Activated CD4-positive, alpha-beta memory T cell treated with anti-CD3 and anti-CD28 coated beads, Interleukin-2, amount 10 ng/mL, durations not matched to agents 7 days and 5 days (primary cell): ENCODE data around the gene GM2A. TPM values are rescaled to one million over a fixed set of nuclear protein-coding genes. Genes with fewer than 3 reads are reported as not detected.
"Not testable (repeated sequence)": the region's sequence is repeated elsewhere in the genome, so short reads cannot be mapped to it uniquely, and the experiment has no call there.

ENCODE experiments used
- CTCF ChIA-PET: fragments of 350-600 bp; sonication (Branson Sonifier 250); formaldehyde crosslinking; loops from one replicate; lab custom pipeline; 2021; ENCODE audit warnings: antibody characterized with exemption, inconsistent platforms; lab: Charles Lee
- POLR2A ChIA-PET: fragments of 350-600 bp; sonication (Branson Sonifier 250); formaldehyde crosslinking; loops from one replicate; lab custom pipeline; 2021; ENCODE audit warnings: antibody characterized with exemption; lab: Charles Lee
- DNase-seq: peaks from one replicate; pipeline ENCODE4 v3.0.0-alpha.2; 2020
- H3K27ac Mint-ChIP-seq: one replicate; pipeline ENCODE4 v1.8.0; 2021; ENCODE audit warnings: mild to moderate bottlenecking, mixed read lengths
- H3K27me3 Mint-ChIP-seq: one replicate; pipeline ENCODE4 v1.8.0; 2021; ENCODE audit warnings: mixed read lengths
- H3K36me3 Mint-ChIP-seq: one replicate; pipeline ENCODE4 v1.8.0; 2021; ENCODE audit warnings: low read depth, mixed read lengths
- H3K4me1 Mint-ChIP-seq: one replicate; pipeline ENCODE4 v1.8.0; 2021; ENCODE audit warnings: mixed read lengths
- H3K4me3 Mint-ChIP-seq: one replicate; pipeline ENCODE4 v1.8.0; 2021; ENCODE audit warnings: mild to moderate bottlenecking, mixed read lengths
- H3K9me3 Mint-ChIP-seq: one replicate; pipeline ENCODE4 v1.8.0; 2021; ENCODE audit warnings: mixed read lengths
- total RNA-seq, 2 experiments: library from RNA; stranded (reverse); gene quantifications; one replicate each; pipeline ENCODE4 v1.2.3, GENCODE V29; 2021

GM2A gene
- total RNA-seq, 2 experiments from 2014 or later, result 22.4 to 24.5 TPM

- H3K36me3 Mint-ChIP-seq, result no peaks in the 10 kb centered on the region
- H3K27ac Mint-ChIP-seq, result peak overlapping the region; percentile 54
- H3K4me1 Mint-ChIP-seq, result peaks cover 45% of the 10 kb centered on the region
- DNase-seq, result no peak
- ChIA-PET CTCF (interaction anchor here (1.1 to 4.0 kb wide), 3 partner anchors 9 to 19 kb away, joined by 3 to 21 read pairs (median 10); partner anchors contain the start of genes CCDC69 and GM2A), POLR2A (interaction anchor here (1.2 to 1.6 kb wide), 2 partner anchors 19 to 29 kb away, joined by 3 to 5 read pairs; partner anchors contain the start of gene CCDC69)
- H3K4me3 Mint-ChIP-seq, result no peak overlapping the region
- H3K27me3 Mint-ChIP-seq, result no peaks in the 10 kb centered on the region
- no peaks in the 10 kb centered on the region for H3K9me3 Mint-ChIP-seq
Observed at GRCh38 chr5:151243127-151243526, 9.9 kb upstream of the GM2A start.

- Mint-ChIP-seq H3K9me3 (no peaks in the 10 kb centered on the region), H3K27me3 (no peaks in the 10 kb centered on the region), H3K4me1 (peaks cover 45% of the 10 kb centered on the region), H3K27ac (peak overlapping the region; percentile 54), H3K4me3 (no peak overlapping the region), H3K36me3 (no peaks in the 10 kb centered on the region)
- ChIA-PET POLR2A (interaction anchor here (1.6 kb wide), 1 partner anchor 20 kb away, joined by 5 read pairs; the partner anchor contains the start of gene CCDC69), CTCF (interaction anchor here (1.1 to 4.0 kb wide), 2 partner anchors 8 to 12 kb away, joined by 3 to 21 read pairs; partner anchors contain the start of gene GM2A)
- no peak for DNase-seq
Observed at GRCh38 chr5:151243564-151243963, 9.4 kb upstream of the GM2A start.

GRCh38 chr5:151244206-151244605, 8.8 kb upstream of the GM2A start:
- no peaks in the 10 kb centered on the region for H3K9me3 Mint-ChIP-seq
- CTCF ChIA-PET, result no interaction called here
- no peak overlapping the region for H3K4me3 Mint-ChIP-seq
- no peaks in the 10 kb centered on the region for H3K36me3 Mint-ChIP-seq
- POLR2A ChIA-PET, result no interaction called here
- no peak for DNase-seq
- H3K27me3 Mint-ChIP-seq, result no peaks in the 10 kb centered on the region
- peaks cover 44% of the 10 kb centered on the region for H3K4me1 Mint-ChIP-seq
- H3K27ac Mint-ChIP-seq, result peak overlapping the region; percentile 11

GRCh38 chr5:151245680-151246219, 7.2 kb upstream of the GM2A start:
- H3K27ac Mint-ChIP-seq, result no peak overlapping the region

GRCh38 chr5:151248651-151249050, 4.3 kb upstream of the GM2A start:
- ChIA-PET POLR2A (interaction anchor here (1.1 kb wide), 1 partner anchor 25 kb away, joined by 6 read pairs; the partner anchor contains the start of gene CCDC69), CTCF (interaction anchor here (1.3 kb wide), 1 partner anchor 10 kb away, joined by 4 read pairs; no protein-coding TSS in a partner anchor)
- DNase-seq, result no peak
- peaks cover 45% of the 10 kb centered on the region for H3K4me1 Mint-ChIP-seq
- H3K9me3 Mint-ChIP-seq, result no peaks in the 10 kb centered on the region
- H3K4me3 Mint-ChIP-seq, result no peak overlapping the region
- no peak overlapping the region for H3K27ac Mint-ChIP-seq
- H3K27me3 Mint-ChIP-seq, result no peaks in the 10 kb centered on the region
- H3K36me3 Mint-ChIP-seq, result peaks cover 4% of the 10 kb centered on the region

More at GRCh38 chr5:151245680-151246219, 7.2 kb upstream of the GM2A start:
- Mint-ChIP-seq H3K27me3 (no peaks in the 10 kb centered on the region), H3K4me1 (peaks cover 51% of the 10 kb centered on the region), H3K36me3 (peaks cover 4% of the 10 kb centered on the region), H3K9me3 (no peaks in the 10 kb centered on the region), H3K4me3 (no peak overlapping the region)
- CTCF ChIA-PET, result no interaction called here
- POLR2A ChIA-PET, result no interaction called here
- no peak for DNase-seq

GRCh38 chr5:151249281-151249680, 3.7 kb upstream of the GM2A start:
- peaks cover 4% of the 10 kb centered on the region for H3K36me3 Mint-ChIP-seq
- no peak overlapping the region for H3K4me3 Mint-ChIP-seq
- ChIA-PET POLR2A (interaction anchor here (1.1 kb wide), 1 partner anchor 25 kb away, joined by 6 read pairs; the partner anchor contains the start of gene CCDC69), CTCF (interaction anchor here (1.3 kb wide), 1 partner anchor 11 kb away, joined by 4 read pairs; no protein-coding TSS in a partner anchor)
- H3K27ac Mint-ChIP-seq, result no peak overlapping the region
- no peaks in the 10 kb centered on the region for H3K27me3 Mint-ChIP-seq
- DNase-seq, result no peak
- no peaks in the 10 kb centered on the region for H3K9me3 Mint-ChIP-seq
- peaks cover 45% of the 10 kb centered on the region for H3K4me1 Mint-ChIP-seq

- peak overlapping the region; percentile 92 for H3K27ac Mint-ChIP-seq
- peaks cover 48% of the 10 kb centered on the region for H3K4me1 Mint-ChIP-seq
- H3K4me3 Mint-ChIP-seq, result peak overlapping the region; percentile 78
- ChIA-PET CTCF (interaction anchor here (0.9 to 4.0 kb wide), 5 partner anchors 9 to 161 kb away, joined by 3 to 21 read pairs (median 3); no protein-coding TSS in a partner anchor), POLR2A (interaction anchor here (0.8 to 4.9 kb wide), 8 partner anchors 8 to 521 kb away, joined by 3 to 99 read pairs (median 7); partner anchors contain the start of genes ANXA6, CCDC69, G3BP1 and SLC36A1)
- H3K9me3 Mint-ChIP-seq, result no peaks in the 10 kb centered on the region
- peaks cover 4% of the 10 kb centered on the region for H3K36me3 Mint-ChIP-seq
- H3K27me3 Mint-ChIP-seq, result no peaks in the 10 kb centered on the region
- DNase-seq, result no peak
Observed at GRCh38 chr5:151250346-151251000, 2.5 kb upstream of the GM2A start.

GRCh38 chr5:151251001-151251551, 1.9 kb upstream of the GM2A start:
- DNase-seq, result peak; percentile 81
- POLR2A ChIA-PET, result interaction anchor here (0.8 to 4.9 kb wide), 10 partner anchors 9 to 802 kb away, joined by 3 to 99 read pairs (median 4); partner anchors contain the start of genes ANXA6, CCDC69, G3BP1 and SLC36A1
- Mint-ChIP-seq H3K27ac (peak overlapping the region; percentile 92), H3K4me3 (peak overlapping the region; percentile 78), H3K9me3 (no peaks in the 10 kb centered on the region), H3K4me1 (peaks cover 47% of the 10 kb centered on the region), H3K36me3 (peaks cover 4% of the 10 kb centered on the region), H3K27me3 (no peaks in the 10 kb centered on the region)
- CTCF ChIA-PET, result interaction anchor here (0.9 to 4.0 kb wide), 5 partner anchors 9 to 161 kb away, joined by 3 to 21 read pairs (median 20); no protein-coding TSS in a partner anchor

- H3K36me3 Mint-ChIP-seq, result peaks cover 4% of the 10 kb centered on the region
- H3K4me3 Mint-ChIP-seq, result peak overlapping the region; percentile 82
- ChIA-PET CTCF (interaction anchor here (0.9 to 4.0 kb wide), 8 partner anchors 10 to 197 kb away, joined by 3 to 21 read pairs (median 14); partner anchors contain the start of genes ANXA6 and CCDC69), POLR2A (interaction anchor here (0.6 to 4.9 kb wide), 10 partner anchors 11 to 802 kb away, joined by 3 to 99 read pairs (median 4); partner anchors contain the start of genes ANXA6, CCDC69, G3BP1 and SLC36A1)
- no peaks in the 10 kb centered on the region for H3K9me3 Mint-ChIP-seq
- no peaks in the 10 kb centered on the region for H3K27me3 Mint-ChIP-seq
- DNase-seq, result no peak
- H3K27ac Mint-ChIP-seq, result peak overlapping the region; percentile 92
- H3K4me1 Mint-ChIP-seq, result peaks cover 48% of the 10 kb centered on the region
Observed at GRCh38 chr5:151251621-151252020, 1.4 kb upstream of the GM2A start.

- H3K36me3 Mint-ChIP-seq, result peaks cover 4% of the 10 kb centered on the region
- DNase-seq, result no peak
- peaks cover 51% of the 10 kb centered on the region for H3K4me1 Mint-ChIP-seq
- peak overlapping the region; percentile 82 for H3K4me3 Mint-ChIP-seq
- no peaks in the 10 kb centered on the region for H3K27me3 Mint-ChIP-seq
- no peaks in the 10 kb centered on the region for H3K9me3 Mint-ChIP-seq
- POLR2A ChIA-PET, result interaction anchor here (0.8 to 4.9 kb wide), 7 partner anchors 10 to 518 kb away, joined by 3 to 99 read pairs (median 5); partner anchors contain the start of genes CCDC69 and G3BP1
- CTCF ChIA-PET, result interaction anchor here (0.8 to 4.0 kb wide), 8 partner anchors 11 to 399 kb away, joined by 3 to 21 read pairs (median 8); no protein-coding TSS in a partner anchor
- H3K27ac Mint-ChIP-seq, result peak overlapping the region; percentile 59
Observed at GRCh38 chr5:151253605-151253950, 593 bp downstream of the GM2A start.

- H3K9me3 Mint-ChIP-seq, result no peaks in the 10 kb centered on the region
- H3K4me3 Mint-ChIP-seq, result no peak overlapping the region
- no peaks in the 10 kb centered on the region for H3K27me3 Mint-ChIP-seq
- no peak overlapping the region for H3K27ac Mint-ChIP-seq
- peaks cover 49% of the 10 kb centered on the region for H3K4me1 Mint-ChIP-seq
- POLR2A ChIA-PET, result interaction anchor here (0.7 to 4.9 kb wide), 3 partner anchors 32 to 188 kb away, joined by 3 to 99 read pairs (median 45); partner anchors contain the start of gene CCDC69
- DNase-seq, result no peak
- peaks cover 4% of the 10 kb centered on the region for H3K36me3 Mint-ChIP-seq
- CTCF ChIA-PET, result interaction anchor here (0.7 to 3.5 kb wide), 4 partner anchors 17 to 398 kb away, joined by 3 to 20 read pairs (median 3); no protein-coding TSS in a partner anchor
Observed at GRCh38 chr5:151254556-151254955, 1.6 kb downstream of the GM2A start.

- H3K9me3 Mint-ChIP-seq, H3K36me3 Mint-ChIP-seq, H3K27ac Mint-ChIP-seq, H3K27me3 Mint-ChIP-seq, H3K4me3 Mint-ChIP-seq, DNase-seq: not testable (repeated sequence)
- POLR2A ChIA-PET, result interaction anchor here (0.7 kb wide), 1 partner anchor 187 kb away, joined by 3 read pairs; no protein-coding TSS in a partner anchor
- H3K4me1 Mint-ChIP-seq, result peaks cover 49% of the 10 kb centered on the region
- CTCF ChIA-PET, result interaction anchor here (0.7 to 1.0 kb wide), 2 partner anchors 61 kb away, joined by 3 to 4 read pairs; no protein-coding TSS in a partner anchor
Observed at GRCh38 chr5:151254990-151255389, 2.0 kb downstream of the GM2A start.
